Measurements from ENCODE around the gene STARD3. TPM values are rescaled to one million over a fixed set of nuclear protein-coding genes. Genes with fewer than 3 reads are reported as not detected.

Gene STARD3
- total and polyA plus RNA-seq, 9 of the 15 experiments (the other 6 are each of a cell fraction or from before 2014, with no cell fraction given), result 0.63 to 87.0 (median 46.0) TPM

DNA sequence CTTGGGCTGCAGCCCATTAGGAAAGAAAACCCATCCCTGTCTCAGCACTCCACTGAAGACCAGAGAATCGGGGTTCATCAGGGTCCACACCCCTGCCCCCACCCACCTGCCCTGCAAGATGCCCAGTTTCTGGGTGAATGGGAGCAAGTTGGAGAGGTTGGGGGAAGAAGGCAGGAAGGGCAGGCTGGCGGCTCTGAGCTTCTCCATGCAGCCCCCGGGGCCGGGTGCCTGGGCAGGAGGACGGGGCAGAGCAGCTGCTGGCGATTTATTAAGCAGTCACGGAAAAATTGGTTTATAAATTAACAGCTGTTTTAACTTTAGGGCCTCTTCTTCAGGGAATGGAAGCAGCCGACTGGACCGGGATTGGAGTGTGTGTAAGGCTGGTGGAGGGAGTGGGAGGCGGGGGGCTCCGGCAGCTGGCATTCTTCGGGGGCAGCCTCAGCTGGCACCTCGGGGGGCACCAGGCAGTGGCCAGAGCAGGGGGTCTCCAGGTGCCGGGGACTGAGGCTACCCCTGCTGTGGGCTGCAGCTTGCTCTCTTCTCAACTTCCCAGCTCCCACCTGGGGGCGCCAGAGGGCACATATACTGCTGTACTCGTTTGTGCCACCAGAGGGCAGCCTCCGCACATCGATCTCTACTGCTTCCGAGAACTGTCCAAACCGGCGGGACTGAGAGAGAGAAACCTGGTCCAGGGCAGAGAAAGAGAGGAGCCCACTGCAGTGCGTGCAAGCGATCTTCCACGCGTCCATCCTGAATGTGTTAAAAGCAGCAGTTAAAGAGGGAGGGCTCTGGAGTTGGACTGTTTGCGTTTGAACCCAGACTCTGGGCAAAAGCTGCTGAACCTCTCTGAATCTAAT, 15.2 kb upstream of the STARD3 start (continued):
- TF ChIP-seq, protein P1, sequence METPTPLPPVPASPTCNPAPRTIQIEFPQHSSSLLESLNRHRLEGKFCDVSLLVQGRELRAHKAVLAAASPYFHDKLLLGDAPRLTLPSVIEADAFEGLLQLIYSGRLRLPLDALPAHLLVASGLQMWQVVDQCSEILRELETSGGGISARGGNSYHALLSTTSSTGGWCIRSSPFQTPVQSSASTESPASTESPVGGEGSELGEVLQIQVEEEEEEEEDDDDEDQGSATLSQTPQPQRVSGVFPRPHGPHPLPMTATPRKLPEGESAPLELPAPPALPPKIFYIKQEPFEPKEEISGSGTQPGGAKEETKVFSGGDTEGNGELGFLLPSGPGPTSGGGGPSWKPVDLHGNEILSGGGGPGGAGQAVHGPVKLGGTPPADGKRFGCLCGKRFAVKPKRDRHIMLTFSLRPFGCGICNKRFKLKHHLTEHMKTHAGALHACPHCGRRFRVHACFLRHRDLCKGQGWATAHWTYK (CRISPR knock-in tag; IDR thresholded peaks at IDR 0.05), result no peak
- TF ChIP-seq XRCC3 (IDR thresholded peaks at IDR 0.05), result no peak
- peak; percentile 54; the same call in 1 of the 2 replicates for TF ChIP-seq MYNN (IDR thresholded peaks at IDR 0.05)
- no peak for TF ChIP-seq MYNN (CRISPR knock-in tag; IDR thresholded peaks at IDR 0.05)
- TF ChIP-seq NFATC3 (IDR thresholded peaks at IDR 0.05), result no peak
- TF ChIP-seq, protein P2, sequence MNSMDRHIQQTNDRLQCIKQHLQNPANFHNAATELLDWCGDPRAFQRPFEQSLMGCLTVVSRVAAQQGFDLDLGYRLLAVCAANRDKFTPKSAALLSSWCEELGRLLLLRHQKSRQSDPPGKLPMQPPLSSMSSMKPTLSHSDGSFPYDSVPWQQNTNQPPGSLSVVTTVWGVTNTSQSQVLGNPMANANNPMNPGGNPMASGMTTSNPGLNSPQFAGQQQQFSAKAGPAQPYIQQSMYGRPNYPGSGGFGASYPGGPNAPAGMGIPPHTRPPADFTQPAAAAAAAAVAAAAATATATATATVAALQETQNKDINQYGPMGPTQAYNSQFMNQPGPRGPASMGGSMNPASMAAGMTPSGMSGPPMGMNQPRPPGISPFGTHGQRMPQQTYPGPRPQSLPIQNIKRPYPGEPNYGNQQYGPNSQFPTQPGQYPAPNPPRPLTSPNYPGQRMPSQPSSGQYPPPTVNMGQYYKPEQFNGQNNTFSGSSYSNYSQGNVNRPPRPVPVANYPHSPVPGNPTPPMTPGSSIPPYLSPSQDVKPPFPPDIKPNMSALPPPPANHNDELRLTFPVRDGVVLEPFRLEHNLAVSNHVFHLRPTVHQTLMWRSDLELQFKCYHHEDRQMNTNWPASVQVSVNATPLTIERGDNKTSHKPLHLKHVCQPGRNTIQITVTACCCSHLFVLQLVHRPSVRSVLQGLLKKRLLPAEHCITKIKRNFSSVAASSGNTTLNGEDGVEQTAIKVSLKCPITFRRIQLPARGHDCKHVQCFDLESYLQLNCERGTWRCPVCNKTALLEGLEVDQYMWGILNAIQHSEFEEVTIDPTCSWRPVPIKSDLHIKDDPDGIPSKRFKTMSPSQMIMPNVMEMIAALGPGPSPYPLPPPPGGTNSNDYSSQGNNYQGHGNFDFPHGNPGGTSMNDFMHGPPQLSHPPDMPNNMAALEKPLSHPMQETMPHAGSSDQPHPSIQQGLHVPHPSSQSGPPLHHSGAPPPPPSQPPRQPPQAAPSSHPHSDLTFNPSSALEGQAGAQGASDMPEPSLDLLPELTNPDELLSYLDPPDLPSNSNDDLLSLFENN (IDR thresholded peaks at IDR 0.05; ENCODE audit: low read depth in 2 of 2, low read length in 2 of 2), result no peak
- TF ChIP-seq, protein P3, sequence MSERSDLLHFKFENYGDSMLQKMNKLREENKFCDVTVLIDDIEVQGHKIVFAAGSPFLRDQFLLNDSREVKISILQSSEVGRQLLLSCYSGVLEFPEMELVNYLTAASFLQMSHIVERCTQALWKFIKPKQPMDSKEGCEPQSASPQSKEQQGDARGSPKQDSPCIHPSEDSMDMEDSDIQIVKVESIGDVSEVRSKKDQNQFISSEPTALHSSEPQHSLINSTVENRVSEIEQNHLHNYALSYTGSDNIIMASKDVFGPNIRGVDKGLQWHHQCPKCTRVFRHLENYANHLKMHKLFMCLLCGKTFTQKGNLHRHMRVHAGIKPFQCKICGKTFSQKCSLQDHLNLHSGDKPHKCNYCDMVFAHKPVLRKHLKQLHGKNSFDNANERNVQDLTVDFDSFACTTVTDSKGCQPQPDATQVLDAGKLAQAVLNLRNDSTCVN (CRISPR knock-in tag; IDR thresholded peaks at IDR 0.05), result no peak
- TF ChIP-seq ZBTB8A (IDR thresholded peaks at IDR 0.05; ENCODE audit: partially characterized antibody), result no peak
- TF ChIP-seq, protein P4, sequence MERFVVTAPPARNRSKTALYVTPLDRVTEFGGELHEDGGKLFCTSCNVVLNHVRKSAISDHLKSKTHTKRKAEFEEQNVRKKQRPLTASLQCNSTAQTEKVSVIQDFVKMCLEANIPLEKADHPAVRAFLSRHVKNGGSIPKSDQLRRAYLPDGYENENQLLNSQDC (CRISPR knock-in tag; IDR thresholded peaks at IDR 0.05), result no peak
- no peak for TF ChIP-seq CBX5 (IDR thresholded peaks at IDR 0.05; ENCODE audit: borderline replicate concordance, low read depth)
- TF ChIP-seq ZNF583 (CRISPR knock-in tag; IDR thresholded peaks at IDR 0.05), result no peak
